Small intestine (tissue), 7 donors: ENCODE data around the gene ART4. TPM values are rescaled to one million over a fixed set of nuclear protein-coding genes. Genes with fewer than 3 reads are reported as not detected.

Source experiments
- DNase-seq, 2 donors: peaks; one replicate each; pipeline versions ENCODE4 v3.0.0 to v3.0.0-alpha.2; 2013
- FAIRE-seq: peaks from 2 replicates; lab custom pipeline; 2012; peaks lifted over from hg19 to GRCh38; lab: Jason Lieb, UNC
- H3K27ac ChIP-seq, 3 donors: one replicate each; pipeline ENCODE4 v1.5.1; 2013; ENCODE audit warnings: low read length in 2 of 3, mild to moderate bottlenecking in 2 of 3, control low read depth in 1 of 3, inconsistent platforms in 1 of 3, low read depth in 1 of 3, moderate library complexity in 1 of 3
- H3K27me3 ChIP-seq, 3 donors: one replicate each; pipeline ENCODE4 v1.6.1; 2013; ENCODE audit warnings: low read length in 3 of 3, inconsistent platforms in 1 of 3; ENCODE audit not compliant: control insufficient read depth in 3 of 3, insufficient read depth in 3 of 3
- H3K36me3 ChIP-seq, 3 donors: one replicate each; pipeline ENCODE4 v1.6.1; 2013; ENCODE audit warnings: low read length in 3 of 3, inconsistent platforms in 1 of 3, low read depth in 1 of 3, mild to moderate bottlenecking in 1 of 3, moderate library complexity in 1 of 3; ENCODE audit not compliant: control insufficient read depth in 3 of 3, insufficient read depth in 2 of 3
- H3K4me1 ChIP-seq, 3 donors: one replicate each; pipeline ENCODE4 v1.6.1; 2013; ENCODE audit warnings: low read length in 2 of 3, inconsistent platforms in 1 of 3, low read depth in 1 of 3, mild to moderate bottlenecking in 1 of 3, moderate library complexity in 1 of 3; ENCODE audit not compliant: control insufficient read depth in 3 of 3, insufficient read depth in 2 of 3
- H3K4me3 ChIP-seq, 3 donors: one replicate each; pipeline ENCODE4 v1.5.1; 2013; ENCODE audit warnings: low read length in 3 of 3, control low read depth in 1 of 3, inconsistent platforms in 1 of 3, low read depth in 1 of 3, mild to moderate bottlenecking in 1 of 3, moderate library complexity in 1 of 3
- H3K9me3 ChIP-seq, 2 donors: one replicate each; pipeline ENCODE4 v1.6.1; 2013; ENCODE audit warnings: low read depth in 1 of 2, low read length in 1 of 2; ENCODE audit not compliant: control insufficient read depth in 2 of 2, insufficient read depth in 1 of 2
- WGBS, 3 donors: extraction: QIAGEN DNeasy Blood & Tissue Kit; methylation state at CpG; one replicate each; pipeline ENCODE4 v1.1.7; 2013; 5-methylcytosine and 5-hydroxymethylcytosine counted together
- polyA plus RNA-seq, 4 donors: library from polyadenylated mRNA; stranded (reverse) in 3 of 4; unstranded in 1 of 4; fragments of 200-250 nt in 3 of 4; fragments of 120-200 nt in 1 of 4; gene quantifications; one replicate each; pipeline versions ENCODE4 v1.2.1 to v1.2.3, GENCODE V29; 2013
- donor health status: healthy with polysubstance abuse.
- donor health status: control.
- donor health status: control.
- donor health status: Bipolar disorder and iron deficiency.
- donor health status: healthy.

The ART4 gene
- polyA plus RNA-seq, 4 donors: 0.31 to 6.6 TPM; not detected in 2

DNA sequence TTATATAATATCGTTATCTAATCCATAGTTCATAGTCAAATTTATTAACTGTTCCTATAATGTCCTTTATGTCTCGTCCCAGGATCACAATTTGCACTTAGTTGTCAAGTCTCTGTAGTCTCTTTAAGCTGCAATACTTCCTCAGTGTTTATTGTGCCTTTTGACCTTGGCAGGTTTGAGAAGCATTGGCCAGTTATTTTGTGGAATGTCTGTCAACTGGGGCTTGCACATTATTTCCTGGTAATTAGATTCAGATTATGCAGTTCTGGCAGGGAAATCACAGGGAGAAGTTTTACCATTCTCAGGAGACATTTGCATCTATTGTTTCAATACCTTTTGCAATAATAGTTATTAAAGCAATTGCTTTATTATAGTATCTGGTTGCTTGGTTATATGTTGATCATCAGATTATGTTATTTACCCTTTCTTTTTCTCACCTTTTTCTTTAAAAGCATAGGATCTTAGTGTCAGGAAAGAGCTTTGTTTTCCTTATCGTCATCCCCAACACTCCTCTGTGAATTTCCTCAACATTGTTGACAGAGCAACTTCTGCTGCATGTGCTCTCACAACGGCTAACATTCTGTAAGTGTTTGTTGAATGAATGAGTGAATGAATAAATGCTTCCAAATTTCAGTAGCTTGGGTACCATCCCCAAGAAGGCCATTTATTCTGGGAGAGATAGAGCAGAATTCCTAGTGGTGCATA, 3.7 kb upstream of the ART4 start:
- WGBS, 3 donors: 50 to 66% (median 54%) methylated on average over 4 of the region's 4 CpGs
- H3K4me3 ChIP-seq: no peak overlapping the region
- no peaks in the 10 kb centered on the region for H3K27me3 ChIP-seq
- H3K27ac ChIP-seq: no peak overlapping the region
- H3K36me3 ChIP-seq: no peaks in the 10 kb centered on the region
- DNase-seq (no peak), FAIRE-seq (no peak)
- H3K9me3 ChIP-seq: no peaks in the 10 kb centered on the region
- H3K4me1 ChIP-seq: peaks cover 0 to 11% (median 4%) of the 10 kb centered on the region in 3 donors

DNA sequence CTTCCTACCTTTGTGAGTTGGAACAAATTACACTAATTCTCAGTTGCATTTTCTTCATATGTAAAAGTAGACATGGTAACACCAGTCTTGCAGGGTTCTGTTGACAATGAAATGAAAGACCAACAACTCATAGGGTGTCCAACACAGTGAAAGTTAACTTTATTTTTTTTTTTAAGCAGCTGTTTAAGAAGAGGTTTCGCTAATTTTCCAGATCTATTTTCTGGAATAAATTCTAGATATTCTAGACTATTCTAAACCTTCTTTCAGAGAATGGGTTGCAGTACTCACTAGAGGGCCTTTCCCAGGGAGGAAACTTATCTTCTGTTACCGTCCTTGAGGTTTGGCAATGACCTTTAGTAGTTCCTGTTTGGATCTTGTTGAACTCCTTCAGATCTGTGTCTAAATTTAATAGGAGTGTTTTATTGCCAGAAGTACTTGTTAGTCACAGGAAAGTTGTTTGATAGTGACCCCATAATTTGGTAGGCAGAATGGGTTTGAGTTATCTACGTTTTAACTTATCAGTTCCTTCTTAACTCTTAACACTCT, 2.8 kb upstream of the ART4 start:
- FAIRE-seq (no peak), DNase-seq (no peak)
- Histone ChIP-seq H3K4me1 (peaks cover 0 to 18% (median 9%) of the 10 kb centered on the region in 3 donors), H3K27ac (no peak overlapping the region), H3K36me3 (no peaks in the 10 kb centered on the region), H3K27me3 (no peaks in the 10 kb centered on the region), H3K9me3 (no peaks in the 10 kb centered on the region), H3K4me3 (no peak overlapping the region)
- 37 to 42% (median 41%) methylated on average over 3 of the region's 3 CpGs for WGBS, 3 donors

DNA sequence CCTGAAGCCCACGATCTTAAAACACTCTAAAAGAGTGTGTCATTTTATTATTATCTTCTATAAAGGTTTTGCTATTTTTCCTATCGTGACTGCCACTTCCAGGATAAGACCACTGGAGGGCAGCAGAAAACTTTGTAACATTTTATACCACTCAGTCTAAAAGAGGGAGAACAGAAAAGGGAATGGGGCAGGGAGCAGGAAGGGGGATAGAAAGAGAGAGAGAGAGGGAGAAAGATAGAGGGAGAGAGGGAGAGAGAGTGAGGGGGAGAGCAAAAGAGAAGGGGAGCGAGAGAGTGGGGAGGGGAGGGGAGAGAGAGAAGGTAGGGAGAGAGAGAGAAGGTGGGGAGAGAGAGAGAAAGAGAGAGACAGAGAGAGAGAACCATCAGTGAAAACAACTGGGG, 2.0 kb upstream of the ART4 start:
- FAIRE-seq: no peak
- no peaks in the 10 kb centered on the region for H3K9me3 ChIP-seq
- peak; percentile 50 to 71 for DNase-seq
- H3K4me3 ChIP-seq: no peak overlapping the region
- peaks cover 0 to 23% (median 9%) of the 10 kb centered on the region in 3 donors for H3K4me1 ChIP-seq
- no peaks in the 10 kb centered on the region for H3K36me3 ChIP-seq
- H3K27me3 ChIP-seq: no peaks in the 10 kb centered on the region
- no peak overlapping the region for H3K27ac ChIP-seq
- 10 to 15% (median 12%) methylated on average over 3 of the region's 3 CpGs for WGBS, 3 donors

DNA sequence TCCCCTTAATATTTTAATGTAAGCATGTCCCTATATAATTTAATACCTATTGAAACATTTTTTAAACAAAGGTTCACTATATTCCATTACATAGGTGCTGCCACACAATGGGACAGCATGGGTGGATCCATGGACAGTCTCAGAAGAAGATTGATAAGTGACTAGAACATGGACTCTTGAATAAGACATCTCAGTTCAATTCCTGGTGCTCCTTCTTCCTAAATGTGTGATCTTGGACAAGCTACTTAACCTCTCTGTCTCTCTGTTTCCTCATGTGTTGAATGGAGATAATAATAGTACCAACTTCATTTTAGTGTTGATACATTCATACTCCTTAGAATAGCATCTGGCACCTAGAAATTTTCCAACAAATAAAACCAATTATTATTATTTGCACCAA, 1.1 kb upstream of the ART4 start:
- FAIRE-seq (no peak), DNase-seq (no peak)
- Histone ChIP-seq H3K4me3 (no peak overlapping the region), H3K9me3 (no peaks in the 10 kb centered on the region), H3K27me3 (no peaks in the 10 kb centered on the region), H3K4me1 (peaks cover 0 to 25% (median 9%) of the 10 kb centered on the region in 3 donors), H3K27ac (no peak overlapping the region), H3K36me3 (no peaks in the 10 kb centered on the region)

DNA sequence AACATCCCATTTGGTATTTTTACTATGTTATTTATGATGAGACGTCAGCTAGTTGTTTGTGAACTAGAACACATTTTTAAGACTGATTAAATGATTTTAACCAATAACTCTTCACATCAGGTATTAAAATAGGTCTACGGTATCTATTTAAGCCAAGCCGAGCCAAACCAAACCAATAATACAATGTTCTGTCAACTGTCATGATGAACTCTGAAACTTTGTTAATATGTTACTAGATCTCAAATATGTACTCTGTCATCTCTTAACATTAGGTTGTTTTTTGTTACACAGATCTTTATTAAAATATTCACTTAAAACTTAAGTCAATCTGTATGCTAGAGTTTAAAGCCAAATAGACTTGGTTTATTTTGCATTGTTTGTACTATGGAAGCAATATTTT, 1.0 kb downstream of the ART4 start:
- Histone ChIP-seq H3K4me1 (peaks cover 0 to 25% (median 9%) of the 10 kb centered on the region in 3 donors), H3K27ac (peak overlapping the region in 1 of 3 donors; percentile 45), H3K36me3 (no peaks in the 10 kb centered on the region), H3K4me3 (no peak overlapping the region), H3K9me3 (peaks cover 0 to 3% of the 10 kb centered on the region in 2 donors), H3K27me3 (no peaks in the 10 kb centered on the region)
- DNase-seq (peak in 1 of 2 donors; percentile 39), FAIRE-seq (no peak)
- WGBS, 3 donors: 33 to 57% (median 51%) methylated on average over 3 of the region's 3 CpGs

DNA sequence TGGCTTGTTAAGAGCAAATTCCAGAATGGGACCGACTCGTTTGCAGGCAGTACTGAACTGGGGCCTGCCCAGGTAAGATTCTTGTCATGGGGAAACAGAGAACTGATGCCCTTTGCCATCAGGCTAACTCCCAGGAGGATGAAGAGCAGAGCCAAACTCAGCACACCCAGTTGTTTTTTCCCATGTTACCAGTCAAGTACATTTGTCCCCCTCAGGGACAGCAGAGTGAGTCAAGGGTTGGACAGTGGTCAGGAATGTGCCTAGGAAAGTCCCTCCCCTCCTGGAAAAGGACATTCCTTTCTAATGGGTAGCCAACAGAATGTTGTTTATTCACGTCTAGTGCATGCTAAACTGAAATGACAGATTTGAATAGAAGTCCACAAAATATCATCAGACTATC, 1.6 kb downstream of the ART4 start:
- H3K9me3 ChIP-seq: peaks cover 0 to 3% of the 10 kb centered on the region in 2 donors
- 55 to 83% (median 76%) methylated on average over 3 of the region's 3 CpGs for WGBS, 3 donors
- peak in 1 of 2 donors; percentile 26 for DNase-seq
- peak overlapping the region in 2 of 3 donors; percentile 45 to 77 for H3K27ac ChIP-seq
- no peak for FAIRE-seq
- H3K36me3 ChIP-seq: no peaks in the 10 kb centered on the region
- H3K4me3 ChIP-seq: no peak overlapping the region
- no peaks in the 10 kb centered on the region for H3K27me3 ChIP-seq
- peaks cover 0 to 25% (median 9%) of the 10 kb centered on the region in 3 donors for H3K4me1 ChIP-seq

DNA sequence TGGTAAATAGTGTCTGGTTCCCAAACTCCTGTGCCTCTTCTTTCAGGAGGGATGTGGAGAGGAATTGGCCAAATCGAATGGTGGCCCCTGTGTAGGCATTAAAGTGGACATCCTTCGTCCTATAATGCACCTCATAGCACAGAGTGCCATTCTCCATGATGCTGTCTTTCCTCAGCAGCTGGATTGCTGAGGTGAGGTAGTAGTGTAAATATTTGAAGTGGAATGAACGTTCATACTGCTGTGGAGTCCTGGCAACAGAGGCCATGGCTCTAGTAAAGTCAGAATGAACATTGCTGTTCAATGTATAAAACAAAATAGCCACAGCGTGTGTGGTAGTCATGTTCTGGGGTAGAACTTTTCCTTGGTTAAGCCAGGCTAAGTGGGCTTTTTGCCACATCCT, 2.7 kb downstream of the ART4 start:
- WGBS, 3 donors: 67 to 83% (median 78%) methylated on average over 4 of the region's 4 CpGs
- DNase-seq: peak in 1 of 2 donors; percentile 18
- Histone ChIP-seq H3K4me1 (peaks cover 0 to 25% (median 9%) of the 10 kb centered on the region in 3 donors), H3K9me3 (peaks cover 0 to 3% of the 10 kb centered on the region in 2 donors), H3K36me3 (no peaks in the 10 kb centered on the region), H3K27ac (peak overlapping the region in 1 of 3 donors; percentile 12), H3K4me3 (no peak overlapping the region), H3K27me3 (no peaks in the 10 kb centered on the region)
- no peak for FAIRE-seq

DNA sequence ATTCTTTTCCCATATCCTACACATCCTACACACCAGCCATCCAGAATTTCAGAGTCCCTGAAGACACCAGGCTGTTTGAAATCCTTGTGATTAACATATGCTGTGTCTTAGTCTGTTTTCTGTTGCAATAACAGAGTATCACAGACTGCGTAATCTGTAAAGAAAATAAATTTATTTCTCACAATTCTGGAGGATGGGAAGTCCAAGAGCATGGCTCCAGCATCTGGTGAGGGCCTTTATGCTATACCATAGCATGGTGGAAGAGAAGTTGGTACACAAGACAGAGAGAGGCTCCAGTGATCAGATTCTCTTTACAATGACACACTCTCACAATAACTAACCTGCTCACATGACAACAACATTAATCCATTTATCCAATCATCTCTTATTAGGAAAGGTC, 4.1 kb downstream of the ART4 start:
- 94 to 98% (median 95%) methylated on average over 1 of the region's 1 CpG for WGBS, 3 donors
- H3K4me1 ChIP-seq: peaks cover 0 to 25% (median 9%) of the 10 kb centered on the region in 3 donors
- H3K4me3 ChIP-seq: no peak overlapping the region
- peaks cover 0 to 3% of the 10 kb centered on the region in 2 donors for H3K9me3 ChIP-seq
- H3K27me3 ChIP-seq: no peaks in the 10 kb centered on the region
- DNase-seq: no peak
- H3K36me3 ChIP-seq: no peaks in the 10 kb centered on the region
- H3K27ac ChIP-seq: no peak overlapping the region
- no peak for FAIRE-seq
